ENCODE measurements around the gene CUEDC1. TPM values are rescaled to one million over a fixed set of nuclear protein-coding genes. Genes with fewer than 3 reads are reported as not detected.
A peak's percentile ranks its signal among the peaks of the same experiment; 100 is the strongest.

Gene CUEDC1
- total and polyA plus RNA-seq, 2 of the 13 experiments (the other 11 are each of a cell fraction or from before 2014, with no cell fraction given): 7.4 to 12.9 TPM

DNA sequence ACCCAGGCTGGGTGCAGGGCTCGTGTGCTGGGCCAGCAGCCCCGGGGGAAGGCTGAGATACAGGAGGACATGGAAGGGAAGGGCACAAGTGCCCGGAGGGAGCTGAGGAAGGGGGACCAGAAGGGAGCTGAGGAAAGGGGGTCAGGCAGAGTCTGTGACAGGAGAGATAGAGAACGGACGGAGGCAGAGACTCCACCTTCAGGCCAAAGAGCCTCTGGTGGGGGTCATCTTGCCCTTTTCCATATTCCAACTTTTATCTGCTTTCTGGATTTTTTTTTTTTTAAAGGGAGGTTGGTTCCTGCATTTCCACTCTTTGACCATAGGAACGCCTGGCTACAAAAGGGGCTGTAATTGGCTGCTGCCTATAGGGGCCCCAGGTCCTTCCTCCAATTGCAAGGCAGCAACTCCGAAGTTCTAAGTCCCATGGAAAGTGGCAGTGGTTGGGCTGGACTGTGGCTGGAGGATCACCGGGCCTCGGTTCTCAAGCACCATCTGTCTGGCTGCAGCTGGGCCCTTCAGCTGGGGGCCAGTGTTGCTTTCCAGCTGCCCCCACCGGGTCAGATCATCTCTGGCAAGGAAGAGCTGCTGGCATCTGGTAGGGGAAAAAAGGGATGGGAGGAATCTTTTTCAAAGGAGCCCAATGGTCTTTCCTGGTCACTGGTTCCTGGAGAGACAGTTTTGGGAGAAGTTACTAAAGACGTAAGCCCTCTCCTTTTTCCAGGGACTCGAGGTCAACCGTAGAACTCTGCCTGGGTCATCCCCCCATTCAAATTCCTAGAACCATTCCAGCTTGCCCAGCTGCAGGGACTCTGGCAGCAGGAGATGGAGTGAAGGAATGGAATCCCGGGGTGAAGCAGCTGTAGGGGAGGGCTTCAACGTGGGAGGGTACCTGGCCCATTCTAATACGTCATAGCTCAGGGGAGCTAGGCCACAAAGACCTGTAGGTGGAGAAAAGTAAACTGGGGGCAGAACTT is 92.2 kb downstream of the CUEDC1 start (continued):
- no peak for TF ChIP-seq ZNF260 (CRISPR knock-in tag; IDR thresholded peaks at IDR 0.05; ENCODE audit: borderline replicate concordance, low read depth)
- no peak for TF ChIP-seq ZKSCAN1 (IDR thresholded peaks at IDR 0.05; ENCODE audit: low read length)
- TF ChIP-seq ZFAT (CRISPR knock-in tag; conservative IDR thresholded peaks at IDR 0.05): no peak
- TF ChIP-seq ZNF549 (CRISPR knock-in tag; IDR thresholded peaks at IDR 0.05): no peak
- no peak for TF ChIP-seq TCF12 (IDR thresholded peaks at IDR 0.05)
- peak; percentile 68; the same call in 1 of the 2 replicates for TF ChIP-seq TCF12 (CRISPR knock-in tag; IDR thresholded peaks at IDR 0.05)
- TF ChIP-seq KMT2B (CRISPR knock-in tag; IDR thresholded peaks at IDR 0.05): peak; percentile 42; the same call in 1 of the 2 replicates
- TF ChIP-seq FOXM1 (CRISPR knock-in tag; IDR thresholded peaks at IDR 0.05): no peak
- no peak for TF ChIP-seq ZSCAN12 (CRISPR knock-in tag; IDR thresholded peaks at IDR 0.05)
- no peak for TF ChIP-seq ARNT (IDR thresholded peaks at IDR 0.05)
- TF ChIP-seq ZNF841 (CRISPR knock-in tag; IDR thresholded peaks at IDR 0.05; ENCODE audit: borderline replicate concordance): no peak
- TF ChIP-seq ZSCAN20 (CRISPR knock-in tag; IDR thresholded peaks at IDR 0.05; ENCODE audit: borderline replicate concordance): no peak
- TF ChIP-seq, protein P1, sequence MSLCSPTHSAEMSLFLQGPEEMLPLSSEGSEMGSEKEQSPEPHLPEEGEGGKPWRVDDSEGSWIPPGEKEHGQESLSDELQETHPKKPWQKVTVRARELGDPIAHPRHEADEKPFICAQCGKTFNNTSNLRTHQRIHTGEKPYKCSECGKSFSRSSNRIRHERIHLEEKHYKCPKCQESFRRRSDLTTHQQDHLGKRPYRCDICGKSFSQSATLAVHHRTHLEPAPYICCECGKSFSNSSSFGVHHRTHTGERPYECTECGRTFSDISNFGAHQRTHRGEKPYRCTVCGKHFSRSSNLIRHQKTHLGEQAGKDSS (CRISPR knock-in tag; IDR thresholded peaks at IDR 0.05; ENCODE audit: borderline replicate concordance, low read depth): 0 out of 2 replicates have a peak, but pooled peaks have one; percentile 27
- TF ChIP-seq, protein P2, sequence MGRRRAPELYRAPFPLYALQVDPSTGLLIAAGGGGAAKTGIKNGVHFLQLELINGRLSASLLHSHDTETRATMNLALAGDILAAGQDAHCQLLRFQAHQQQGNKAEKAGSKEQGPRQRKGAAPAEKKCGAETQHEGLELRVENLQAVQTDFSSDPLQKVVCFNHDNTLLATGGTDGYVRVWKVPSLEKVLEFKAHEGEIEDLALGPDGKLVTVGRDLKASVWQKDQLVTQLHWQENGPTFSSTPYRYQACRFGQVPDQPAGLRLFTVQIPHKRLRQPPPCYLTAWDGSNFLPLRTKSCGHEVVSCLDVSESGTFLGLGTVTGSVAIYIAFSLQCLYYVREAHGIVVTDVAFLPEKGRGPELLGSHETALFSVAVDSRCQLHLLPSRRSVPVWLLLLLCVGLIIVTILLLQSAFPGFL (CRISPR knock-in tag; IDR thresholded peaks at IDR 0.05): no peak
- TF ChIP-seq GTF3A (CRISPR knock-in tag; conservative IDR thresholded peaks at IDR 0.05): no peak
- no peak for TF ChIP-seq TBP (CRISPR knock-in tag; IDR thresholded peaks at IDR 0.05)
- no peak for TF ChIP-seq KLF6 (CRISPR knock-in tag; IDR thresholded peaks at IDR 0.05)
- no peak for TF ChIP-seq ZC3H4 (CRISPR knock-in tag; IDR thresholded peaks at IDR 0.05; ENCODE audit: borderline replicate concordance)
- TF ChIP-seq, protein P3, sequence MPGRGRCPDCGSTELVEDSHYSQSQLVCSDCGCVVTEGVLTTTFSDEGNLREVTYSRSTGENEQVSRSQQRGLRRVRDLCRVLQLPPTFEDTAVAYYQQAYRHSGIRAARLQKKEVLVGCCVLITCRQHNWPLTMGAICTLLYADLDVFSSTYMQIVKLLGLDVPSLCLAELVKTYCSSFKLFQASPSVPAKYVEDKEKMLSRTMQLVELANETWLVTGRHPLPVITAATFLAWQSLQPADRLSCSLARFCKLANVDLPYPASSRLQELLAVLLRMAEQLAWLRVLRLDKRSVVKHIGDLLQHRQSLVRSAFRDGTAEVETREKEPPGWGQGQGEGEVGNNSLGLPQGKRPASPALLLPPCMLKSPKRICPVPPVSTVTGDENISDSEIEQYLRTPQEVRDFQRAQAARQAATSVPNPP (CRISPR knock-in tag; IDR thresholded peaks at IDR 0.05): peak; percentile 67; the same call in 1 of the 2 replicates
- TF ChIP-seq, protein P4, sequence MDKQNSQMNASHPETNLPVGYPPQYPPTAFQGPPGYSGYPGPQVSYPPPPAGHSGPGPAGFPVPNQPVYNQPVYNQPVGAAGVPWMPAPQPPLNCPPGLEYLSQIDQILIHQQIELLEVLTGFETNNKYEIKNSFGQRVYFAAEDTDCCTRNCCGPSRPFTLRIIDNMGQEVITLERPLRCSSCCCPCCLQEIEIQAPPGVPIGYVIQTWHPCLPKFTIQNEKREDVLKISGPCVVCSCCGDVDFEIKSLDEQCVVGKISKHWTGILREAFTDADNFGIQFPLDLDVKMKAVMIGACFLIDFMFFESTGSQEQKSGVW (CRISPR knock-in tag; IDR thresholded peaks at IDR 0.05; ENCODE audit: borderline replicate concordance): no peak
- TF ChIP-seq SALL1 (CRISPR knock-in tag; IDR thresholded peaks at IDR 0.05): peak; percentile 73
- no peak for TF ChIP-seq ATRX (CRISPR knock-in tag; IDR thresholded peaks at IDR 0.05; ENCODE audit: borderline replicate concordance)
- TF ChIP-seq BCL6 (CRISPR knock-in tag; IDR thresholded peaks at IDR 0.05): no peak; the same call in 1 of the 2 replicates
- TF ChIP-seq, protein P5, sequence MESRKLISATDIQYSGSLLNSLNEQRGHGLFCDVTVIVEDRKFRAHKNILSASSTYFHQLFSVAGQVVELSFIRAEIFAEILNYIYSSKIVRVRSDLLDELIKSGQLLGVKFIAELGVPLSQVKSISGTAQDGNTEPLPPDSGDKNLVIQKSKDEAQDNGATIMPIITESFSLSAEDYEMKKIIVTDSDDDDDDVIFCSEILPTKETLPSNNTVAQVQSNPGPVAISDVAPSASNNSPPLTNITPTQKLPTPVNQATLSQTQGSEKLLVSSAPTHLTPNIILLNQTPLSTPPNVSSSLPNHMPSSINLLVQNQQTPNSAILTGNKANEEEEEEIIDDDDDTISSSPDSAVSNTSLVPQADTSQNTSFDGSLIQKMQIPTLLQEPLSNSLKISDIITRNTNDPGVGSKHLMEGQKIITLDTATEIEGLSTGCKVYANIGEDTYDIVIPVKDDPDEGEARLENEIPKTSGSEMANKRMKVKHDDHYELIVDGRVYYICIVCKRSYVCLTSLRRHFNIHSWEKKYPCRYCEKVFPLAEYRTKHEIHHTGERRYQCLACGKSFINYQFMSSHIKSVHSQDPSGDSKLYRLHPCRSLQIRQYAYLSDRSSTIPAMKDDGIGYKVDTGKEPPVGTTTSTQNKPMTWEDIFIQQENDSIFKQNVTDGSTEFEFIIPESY (CRISPR knock-in tag; IDR thresholded peaks at IDR 0.05): no peak
- TF ChIP-seq ZNF121 (CRISPR knock-in tag; IDR thresholded peaks at IDR 0.05): peak; percentile 8; the same call in 1 of the 2 replicates

Data from HepG2 (cell line).